Activated T-helper 9 cell treated with anti-CD3 and anti-CD28 coated beads, Interleukin-2, amount 50 U/mL, for 16 hours (primary cell): ENCODE results near the gene LRRC4C.

ENCODE experiments used
- DNase-seq: peaks from one replicate; pipeline ENCODE4 v3.0.0-alpha.2; 2020; ENCODE audit warnings: low read depth

The LRRC4C gene

DNA sequence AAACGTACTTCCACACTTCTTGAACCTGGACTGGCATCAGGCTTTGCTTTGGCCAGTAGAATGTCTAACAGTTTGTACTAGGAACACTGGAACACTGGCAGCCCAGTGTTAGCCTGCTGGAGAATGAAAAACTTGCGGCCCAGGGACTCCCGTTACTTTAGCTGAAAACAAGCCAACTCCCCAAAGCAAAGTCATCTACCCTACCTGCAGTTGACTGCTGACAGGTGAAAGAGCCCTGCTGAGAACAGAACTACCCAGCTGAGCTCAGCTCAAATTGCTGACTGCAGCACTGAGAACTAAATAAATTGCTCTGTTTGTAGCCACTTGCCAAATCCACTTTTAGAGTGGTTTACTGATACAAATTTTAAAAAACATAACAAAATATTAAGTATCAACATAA is 342.5 kb downstream of the LRRC4C start:
- no peak for DNase-seq

DNA sequence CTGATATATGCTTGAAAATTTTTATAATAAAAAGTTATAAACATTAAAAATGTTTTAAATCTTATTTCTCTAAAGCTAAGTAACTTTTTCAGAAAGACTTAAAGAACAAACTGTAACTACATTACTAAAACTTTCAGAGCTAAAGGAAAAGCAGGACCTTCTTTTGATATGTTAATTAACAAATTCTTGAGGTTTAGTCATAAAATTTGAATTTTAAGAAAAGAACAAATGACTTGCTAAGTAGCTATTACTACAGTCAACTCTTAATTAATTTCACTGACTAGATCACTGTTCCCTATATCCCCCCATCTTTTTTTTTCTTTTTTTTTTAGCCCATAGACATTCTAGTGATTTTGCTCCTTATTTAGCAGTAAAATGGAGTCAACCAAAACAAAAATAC is 344.4 kb downstream of the LRRC4C start:
- no peak for DNase-seq

- no peak for DNase-seq
Observed at GRCh38 chr11:41113160-41113559, 346.3 kb downstream of the LRRC4C start.

DNA sequence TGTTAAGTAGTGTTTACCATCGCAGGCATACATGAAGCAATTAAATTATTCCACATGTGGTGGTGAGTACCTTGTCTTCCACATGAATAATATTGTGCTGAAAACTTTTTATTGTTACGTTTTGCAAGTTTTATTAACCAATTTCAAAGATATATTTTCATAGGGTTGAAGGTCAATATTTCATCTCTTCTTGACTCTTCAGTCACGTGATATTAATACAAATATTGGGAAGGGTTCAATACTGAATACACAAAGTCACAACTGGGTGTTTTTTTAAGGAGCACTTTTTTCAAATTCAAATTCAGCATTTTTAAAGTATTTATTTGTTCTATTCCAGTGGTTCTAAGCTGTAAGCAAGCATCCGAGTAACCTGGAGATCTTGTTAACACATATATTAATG is 348.9 kb downstream of the LRRC4C start:
- no peak for DNase-seq

- no peak for DNase-seq
Observed at GRCh38 chr11:41102471-41102870, 357.0 kb downstream of the LRRC4C start.

GRCh38 chr11:41099654-41100053 is 359.8 kb downstream of the LRRC4C start:
- DNase-seq: no peak

DNA sequence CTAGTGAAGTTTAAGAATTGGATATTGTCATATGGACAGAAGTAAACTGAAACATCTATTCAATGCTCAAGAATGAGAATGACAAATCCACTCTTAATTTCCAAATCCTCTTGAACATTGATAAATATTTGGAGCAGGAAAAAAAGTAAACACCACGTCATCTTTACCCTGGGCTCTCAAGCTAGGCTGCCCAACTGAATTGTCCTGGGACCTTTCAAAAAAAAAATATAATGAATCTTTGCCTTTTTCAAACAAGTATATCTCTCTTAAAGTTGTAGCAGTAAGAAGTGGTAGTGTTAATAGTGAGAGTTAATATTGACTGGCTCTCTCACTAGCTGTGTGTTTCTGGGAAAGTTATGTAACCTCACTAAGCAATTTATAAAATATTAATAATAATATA is 374.3 kb downstream of the LRRC4C start:
- no peak for DNase-seq

GRCh38 chr11:41081756-41082285 is 377.6 kb downstream of the LRRC4C start:
- DNase-seq: no peak

DNA sequence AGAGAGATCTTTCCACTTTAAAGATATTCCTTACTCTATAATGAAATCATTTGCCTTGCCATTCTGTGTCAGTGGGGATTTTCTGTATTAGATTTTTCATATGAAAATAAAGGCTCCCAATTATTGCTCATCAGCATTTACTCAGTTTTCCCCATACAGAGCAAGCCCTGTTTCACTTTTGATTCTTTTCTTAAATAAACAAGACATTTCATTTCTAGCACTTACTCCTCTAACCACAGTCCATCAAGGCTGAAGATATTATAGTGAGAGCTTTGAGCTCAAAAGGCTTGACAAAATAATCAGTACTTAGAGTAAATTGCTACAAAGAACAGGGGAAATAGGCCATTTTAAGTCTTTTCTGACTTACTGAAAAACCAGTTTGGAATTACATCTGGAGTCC is 385.1 kb downstream of the LRRC4C start:
- no peak for DNase-seq

- no peak for DNase-seq
Observed at GRCh38 chr11:41065432-41065831, 394.0 kb downstream of the LRRC4C start.

DNA sequence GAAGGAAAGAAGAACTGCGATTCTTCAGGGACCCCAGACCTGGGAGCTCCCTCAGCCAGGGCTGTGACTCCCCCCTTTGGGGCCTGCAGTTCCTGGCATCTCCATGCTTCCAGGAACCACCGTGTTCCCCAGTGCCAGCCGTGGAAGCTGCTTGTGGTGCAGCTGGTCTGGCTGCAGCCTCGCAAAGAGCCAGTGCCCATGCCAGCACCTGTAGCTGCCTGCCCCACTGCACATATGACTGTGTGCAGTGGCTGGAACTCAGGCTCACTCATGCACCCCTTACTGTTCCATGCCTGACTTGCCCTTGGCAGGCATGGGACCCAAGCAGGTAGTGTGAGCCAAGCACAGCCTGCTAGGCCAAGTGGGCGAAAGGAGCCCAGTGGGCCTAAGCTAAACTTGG is 401.3 kb downstream of the LRRC4C start:
- DNase-seq: no peak

DNA sequence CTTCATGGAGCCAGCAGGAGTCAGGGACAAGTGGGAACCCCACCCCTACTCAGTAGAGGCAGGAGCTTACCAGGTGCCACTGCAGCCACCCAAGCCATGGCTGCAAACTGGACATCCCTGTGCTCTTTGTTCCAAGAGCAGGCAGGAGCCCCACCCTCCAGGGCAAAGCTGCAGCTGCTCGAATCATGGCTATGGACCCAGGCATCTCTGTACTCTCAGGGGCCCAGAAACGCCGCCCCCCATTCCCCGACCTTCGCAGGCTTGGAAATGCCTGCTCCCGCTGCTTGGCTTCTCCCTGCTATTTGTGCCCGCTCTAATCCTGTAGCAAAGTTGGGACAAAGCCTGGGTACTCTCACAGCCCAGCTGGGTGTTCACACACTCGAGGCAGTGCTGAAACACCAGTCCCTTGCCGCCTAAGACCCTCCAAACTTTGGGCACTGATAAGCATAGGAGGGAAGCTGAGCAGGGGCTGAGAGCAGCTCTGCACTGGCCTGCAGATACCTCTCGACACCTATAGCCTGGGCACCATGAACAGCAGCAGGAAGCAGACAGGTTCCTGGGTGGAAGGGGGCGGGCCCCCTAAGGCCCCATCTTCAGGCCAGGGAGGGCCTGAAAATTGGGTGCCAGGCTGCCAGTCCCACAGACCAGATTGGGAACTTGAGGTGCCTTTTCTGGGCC is 402.4 kb downstream of the LRRC4C start:
- no peak for DNase-seq

DNA sequence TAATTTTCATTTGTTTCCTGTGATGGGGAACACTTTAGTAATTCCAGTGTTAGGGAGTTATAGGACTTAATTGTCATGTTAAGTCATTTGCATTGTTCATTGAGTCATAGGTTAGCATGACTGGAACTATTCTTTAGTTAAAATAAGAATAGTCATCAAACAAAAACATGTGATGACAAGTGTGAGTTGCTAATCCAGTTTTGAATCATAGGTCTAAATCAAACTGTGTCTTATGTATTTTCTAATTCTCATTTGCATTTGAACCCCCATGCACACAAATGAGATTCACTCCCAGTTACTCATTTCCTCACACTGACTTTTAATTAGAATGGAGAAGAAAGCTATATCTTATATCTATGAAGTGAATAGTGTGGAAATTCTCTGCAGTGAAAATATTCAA is 405.6 kb downstream of the LRRC4C start:
- DNase-seq: no peak

DNA sequence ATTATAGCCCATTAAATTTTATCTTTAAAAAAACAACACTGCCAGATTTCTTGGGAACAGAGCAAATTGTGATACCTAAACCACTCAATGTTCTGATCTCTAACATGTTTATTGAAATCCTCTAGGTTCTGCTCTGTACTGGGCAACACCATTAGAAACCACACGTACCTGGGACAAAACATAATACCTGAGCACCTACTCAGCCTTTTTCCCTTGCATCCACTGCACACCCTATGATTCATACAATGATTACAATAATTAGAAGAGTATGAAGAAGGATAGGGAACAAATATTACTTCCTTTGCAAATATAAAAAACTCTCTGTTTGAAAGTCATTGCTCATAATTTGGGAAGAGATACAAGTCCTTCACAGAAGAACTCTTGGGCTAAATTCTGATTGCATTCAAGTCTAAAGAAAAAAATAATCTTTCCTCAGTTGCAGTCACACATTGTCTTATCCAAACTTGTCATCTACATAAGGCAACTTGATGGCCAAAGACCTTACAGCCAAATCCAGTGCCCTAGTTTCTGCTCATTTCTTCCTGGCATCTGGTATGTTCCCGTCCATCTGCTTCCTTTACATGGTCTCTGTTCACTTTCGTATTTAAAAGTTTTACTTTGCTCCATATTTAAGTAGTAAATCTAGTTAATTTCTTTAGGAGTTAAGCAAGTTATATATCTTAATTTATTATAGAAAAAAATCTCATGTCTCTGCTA is 407.4 kb downstream of the LRRC4C start:
- no peak for DNase-seq

- no peak for DNase-seq
Observed at GRCh38 chr11:41050791-41051190, 408.7 kb downstream of the LRRC4C start.

GRCh38 chr11:41047229-41047628 is 412.2 kb downstream of the LRRC4C start:
- no peak for DNase-seq

- DNase-seq: no peak
Observed at GRCh38 chr11:41045266-41045665, 414.2 kb downstream of the LRRC4C start.

- no peak for DNase-seq
Observed at GRCh38 chr11:41044747-41045146, 414.7 kb downstream of the LRRC4C start.

DNA sequence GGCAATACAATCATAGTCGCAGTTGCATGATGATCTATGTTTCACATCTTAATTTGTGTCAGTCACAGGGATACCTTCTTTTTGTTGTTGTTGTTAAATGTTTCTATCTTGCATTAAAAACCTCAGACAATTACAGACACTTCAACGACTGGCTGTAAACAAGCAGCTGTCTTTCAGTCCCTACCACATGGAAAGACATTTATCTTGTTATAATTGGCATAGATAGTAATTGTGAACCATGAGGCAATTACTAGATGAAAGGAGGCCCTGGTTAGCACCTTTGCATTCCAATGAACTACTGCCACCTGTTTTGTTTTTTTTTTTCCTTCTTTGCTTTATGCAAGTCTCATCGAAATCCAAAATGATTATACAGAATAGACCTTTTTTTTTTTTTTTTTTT is 416.8 kb downstream of the LRRC4C start:
- no peak for DNase-seq

GRCh38 chr11:41040474-41040873 is 419.0 kb downstream of the LRRC4C start:
- DNase-seq: no peak

DNA sequence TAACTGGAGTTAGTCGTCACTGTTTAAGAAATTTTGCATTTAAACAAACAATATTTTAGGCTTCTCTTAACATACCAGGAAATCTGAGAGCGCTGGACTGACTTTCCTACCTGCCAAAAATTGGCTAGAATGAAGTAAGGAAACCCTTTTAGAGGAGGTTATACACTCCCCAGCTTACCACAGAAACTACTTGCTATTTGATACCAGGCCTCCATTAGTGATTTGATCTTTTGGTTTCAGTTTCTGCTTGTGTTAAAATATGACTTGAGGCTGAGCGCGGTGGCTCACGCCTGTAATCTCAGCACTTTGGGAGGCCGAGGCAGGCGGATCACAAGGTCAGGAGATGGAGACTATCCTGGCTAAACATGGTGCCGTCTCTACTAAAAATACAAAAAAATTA is 419.9 kb downstream of the LRRC4C start:
- DNase-seq: no peak

GRCh38 chr11:41031551-41032060 is 427.8 kb downstream of the LRRC4C start:
- DNase-seq: no peak

GRCh38 chr11:41020259-41020658 is 439.2 kb downstream of the LRRC4C start:
- no peak for DNase-seq
